Measurements from ENCODE around the gene PSMG3. TPM values are rescaled to one million over a fixed set of nuclear protein-coding genes. Genes with fewer than 3 reads are reported as not detected.

The PSMG3 gene
- total and polyA plus RNA-seq, 2 of the 8 experiments (the other 6 are each of a cell fraction or from before 2014, with no cell fraction given): 30.2 to 62.0 TPM

GRCh38 chr7:1609023-1609422, 39.2 kb upstream of the PSMG3 start (continued):
- TF ChIP-seq JUN (IDR thresholded peaks at IDR 0.05; ENCODE audit: low read depth, low read length) (no peak), SIX5 (IDR thresholded peaks at IDR 0.05; ENCODE audit: low read depth, low read length) (no peak), EGR1 (IDR thresholded peaks at IDR 0.05; ENCODE audit: borderline replicate concordance, low read depth, low read length) (no peak), CHD1 (IDR thresholded peaks at IDR 0.05; ENCODE audit: low read depth, low read length) (no peak), PHF8 (conservative IDR thresholded peaks at IDR 0.05; ENCODE audit: low read depth, low read length) (no peak), SIRT6 (IDR thresholded peaks at IDR 0.05; ENCODE audit: low read length) (no peak), EZH2 (IDR thresholded peaks at IDR 0.05; ENCODE audit: low read depth, low read length, severe bottlenecking) (no peak), NRF1 (IDR thresholded peaks at IDR 0.05; ENCODE audit: low read depth, low read length) (no peak), TAF7 (optimal IDR thresholded peaks at IDR 0.05; ENCODE audit: borderline replicate concordance, low read depth, low read length) (no peak)
